Activated CD8-positive, alpha-beta memory T cell treated with anti-CD3 and anti-CD28 coated beads for 48 hours (primary cell): ENCODE data around the gene ZIC1.
A peak's percentile ranks its signal among the peaks of the same experiment; 100 is the strongest.

ENCODE experiments used
- DNase-seq, 3 experiments: peaks; one replicate each; pipeline ENCODE4 v3.0.0-alpha.2; 2020; ENCODE audit warnings: low read depth in 2 of 3, low spot score in 2 of 3

Gene ZIC1

DNA sequence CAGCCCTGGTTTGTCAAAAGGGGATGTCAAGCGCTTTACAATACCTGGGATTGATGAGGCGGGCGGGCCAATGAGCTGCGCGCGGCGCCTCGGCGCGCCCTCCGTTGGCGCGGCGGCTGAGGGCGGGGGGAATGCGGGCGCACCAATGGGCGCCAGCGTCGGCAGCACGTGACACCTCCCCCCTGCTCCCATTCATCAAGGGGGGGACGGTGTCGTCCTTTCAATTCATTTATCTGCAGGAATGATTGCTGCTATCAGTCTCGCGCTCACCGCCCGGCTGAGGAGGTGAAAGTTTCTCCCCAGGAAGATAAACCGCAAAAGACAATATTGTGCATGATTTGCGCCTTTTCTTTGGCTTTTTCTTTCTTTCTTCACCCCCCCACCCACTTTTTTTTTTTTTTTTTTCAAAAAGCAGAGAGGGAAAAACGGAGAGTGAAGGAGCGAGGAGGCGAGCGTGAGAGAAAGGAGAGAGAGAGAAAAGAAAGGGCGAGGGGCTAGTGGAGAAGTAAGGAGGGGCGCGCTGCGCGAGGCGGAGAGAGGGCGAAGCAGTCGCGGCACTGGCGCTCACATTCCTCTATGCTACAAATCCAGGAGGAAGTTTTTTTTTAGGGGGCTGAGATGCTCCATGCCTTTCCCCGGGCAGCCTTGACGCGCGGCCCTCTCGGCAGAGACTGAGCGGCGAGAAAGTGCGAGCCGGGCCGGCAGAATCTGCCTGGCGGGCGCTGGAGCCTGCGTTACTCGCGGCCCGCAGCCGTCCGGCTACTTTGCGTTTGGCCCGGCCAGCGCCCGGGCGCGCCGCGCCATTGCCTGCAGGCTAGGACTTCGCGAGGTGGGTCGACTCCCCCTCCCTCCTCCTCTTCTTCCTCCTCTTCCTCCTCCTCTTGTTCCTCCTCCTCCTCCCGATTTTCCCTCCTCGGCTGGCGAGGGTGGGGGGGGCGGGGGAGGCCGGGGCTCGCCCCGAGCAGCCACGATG, at the start of gene ZIC1:
Gene ZIC1 (plus strand): TSS at position 223 of the 973 bp plus-strand sequence. CDS start 748 bp downstream, at position 971.
- no peak for DNase-seq

DNA sequence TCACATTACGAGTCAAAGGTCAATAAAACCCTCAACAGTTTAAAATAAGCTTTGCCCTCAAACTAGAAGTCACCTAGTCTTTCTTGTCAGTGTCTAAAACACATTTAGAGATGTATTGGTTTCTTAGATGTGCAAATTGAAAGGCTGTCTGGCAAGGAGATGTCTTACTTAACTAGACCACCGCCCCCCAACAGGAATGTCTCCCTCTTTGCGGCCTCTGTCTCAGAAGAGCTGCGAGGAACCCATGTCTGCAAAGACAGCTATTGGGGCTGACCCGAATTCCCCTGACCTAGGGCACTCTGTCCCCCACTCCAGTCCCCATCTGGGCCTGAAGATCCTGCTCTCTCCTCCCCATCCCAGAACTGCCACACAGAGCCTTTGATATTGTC, 49.1 kb upstream of the ZIC1 start:
- no peak for DNase-seq

DNA sequence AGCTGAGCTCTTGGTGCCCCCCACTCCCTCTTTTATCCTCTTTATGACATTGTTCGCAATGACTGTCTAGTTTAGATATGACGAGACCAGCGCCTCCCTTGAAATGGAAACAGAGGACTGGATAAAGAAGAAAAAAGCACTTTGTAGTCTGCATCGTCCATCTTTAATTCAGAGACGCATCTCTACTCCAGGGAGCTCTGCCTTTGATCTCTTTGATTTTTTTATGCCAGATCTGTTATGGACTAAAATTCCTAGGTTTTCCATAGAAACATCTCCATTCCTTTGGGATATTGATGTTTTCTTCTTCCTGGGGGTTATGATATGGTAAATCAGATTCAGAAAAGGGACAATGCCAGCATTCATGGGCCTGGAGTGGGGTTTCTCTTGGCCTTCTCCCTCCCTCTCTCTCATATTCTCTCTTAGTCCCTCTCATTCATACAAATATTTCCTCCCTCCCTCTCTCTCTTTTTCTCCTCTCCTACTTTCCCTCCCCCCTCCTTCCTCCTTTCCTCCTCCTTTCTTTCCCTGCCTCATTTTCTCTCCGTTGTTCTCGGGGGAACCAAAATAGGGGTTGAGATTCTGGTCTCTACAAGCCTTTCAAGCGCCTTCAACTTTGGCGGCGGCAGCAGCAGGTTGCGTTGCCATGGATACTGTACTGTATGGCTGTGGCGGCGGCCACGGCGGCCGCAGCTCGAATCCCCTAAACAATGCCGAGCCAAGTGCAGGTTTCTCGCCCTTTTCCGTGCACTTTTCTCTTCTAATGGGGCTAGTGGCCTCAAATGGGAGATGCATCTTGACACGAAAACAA, 48.3 kb upstream of the ZIC1 start:
- no peak for DNase-seq

DNA sequence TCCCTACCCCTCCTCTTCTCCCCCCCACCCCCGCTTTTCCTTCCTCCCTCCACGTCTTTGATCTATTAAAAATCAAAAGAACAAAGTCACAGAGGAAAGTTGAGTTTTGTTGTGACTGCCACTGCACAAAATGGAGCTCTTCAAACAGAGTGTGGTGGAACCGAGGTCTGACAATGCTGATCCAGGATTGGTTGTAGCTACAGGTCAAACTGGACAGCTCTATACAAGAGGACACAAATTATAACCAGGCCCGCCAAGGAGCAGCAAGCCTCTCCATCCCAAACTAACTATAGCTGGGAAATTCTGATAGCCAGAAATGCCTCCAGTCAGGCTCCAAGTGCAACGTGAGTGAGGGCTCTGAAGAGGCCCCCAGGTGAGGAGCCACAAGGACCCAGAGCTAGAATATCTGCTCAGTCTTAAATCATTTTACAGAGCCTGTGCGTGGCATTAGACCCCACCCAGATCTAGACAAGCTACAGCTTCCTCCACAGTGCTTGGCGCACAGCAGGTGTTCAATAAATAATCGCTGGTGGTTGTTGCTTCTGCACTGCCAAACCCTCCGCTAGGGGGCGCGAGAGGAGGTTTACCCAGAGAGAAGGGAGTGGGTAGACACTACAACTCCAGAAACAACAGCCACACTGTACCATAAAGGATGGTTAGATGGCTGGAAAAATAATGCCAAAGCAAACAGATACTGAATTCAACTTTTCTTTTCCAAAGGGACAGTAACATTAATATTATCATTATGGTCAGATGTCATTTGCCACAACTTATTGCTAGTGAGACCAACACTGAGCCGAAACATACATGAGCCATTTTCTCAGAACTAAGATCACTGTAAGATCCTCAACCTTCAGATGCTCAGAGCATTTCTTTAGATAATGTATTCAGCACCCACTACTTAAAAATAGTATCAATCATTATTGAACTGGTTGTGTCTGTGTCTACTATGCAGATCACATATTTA, 47.4 kb upstream of the ZIC1 start:
- DNase-seq = peak in 2 of 3 experiments; percentile 14 to 33

DNA sequence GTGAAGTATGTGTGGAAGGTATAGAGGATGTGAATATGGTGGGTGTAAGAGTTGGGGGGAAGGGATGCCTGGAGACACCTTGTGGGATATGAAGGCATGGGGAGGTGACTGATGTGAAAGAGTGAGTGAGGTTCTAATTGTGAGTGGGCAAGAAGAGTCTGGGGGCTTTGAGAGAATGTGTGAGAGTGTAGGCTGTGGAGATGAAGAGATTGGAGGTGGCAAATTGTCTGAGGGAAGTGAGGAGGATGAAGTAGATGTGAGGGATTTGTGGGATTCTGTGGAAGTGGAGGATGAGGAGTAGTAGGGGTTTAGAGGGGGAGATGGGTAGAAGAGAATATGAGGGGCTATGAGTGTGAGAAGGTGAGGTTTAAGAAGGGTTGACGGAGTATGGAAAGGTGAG, 44.4 kb upstream of the ZIC1 start:
- no peak for DNase-seq

DNA sequence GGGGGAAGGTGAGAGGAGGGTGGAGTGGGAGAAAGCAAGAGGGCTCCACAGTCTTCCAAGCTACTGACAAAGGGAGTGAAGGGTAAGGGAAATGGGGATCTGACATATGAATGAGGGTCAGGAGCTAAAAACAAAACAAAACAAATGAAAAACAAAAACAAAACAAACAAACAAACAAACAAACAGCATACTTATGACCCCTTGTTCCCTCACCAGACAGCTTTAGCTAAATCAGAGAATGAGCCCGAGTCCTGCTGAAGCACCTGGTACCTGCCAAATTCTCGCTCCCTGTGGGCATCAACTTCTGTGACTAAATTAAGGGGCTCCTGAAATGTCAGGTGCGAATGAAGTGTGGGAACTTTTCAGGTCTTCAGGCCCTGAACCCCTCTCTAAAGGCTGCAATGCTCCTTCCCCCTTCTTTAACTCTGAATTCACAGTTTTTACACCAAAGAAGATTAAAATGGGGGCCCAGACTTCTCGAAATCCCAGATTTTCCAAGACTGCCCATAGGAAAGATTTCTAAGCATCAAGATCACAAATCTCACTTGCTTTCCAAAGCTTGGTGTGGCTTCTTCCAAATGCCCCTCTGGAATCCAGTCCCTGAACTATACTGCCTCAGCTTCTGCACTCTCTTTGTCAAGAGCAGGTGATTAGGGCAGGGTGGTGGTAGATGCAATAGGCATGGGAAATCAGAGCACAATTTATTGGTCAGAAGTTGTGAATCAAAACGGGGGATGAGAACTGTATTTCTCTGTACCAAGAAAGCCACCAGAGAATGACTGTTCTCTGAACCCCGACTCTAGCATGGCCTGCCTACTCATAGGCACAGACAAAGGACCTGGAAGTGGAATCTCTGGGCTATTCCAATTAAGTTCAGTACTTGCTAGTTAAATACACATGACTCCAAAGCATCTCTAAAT, 43.7 kb upstream of the ZIC1 start:
- DNase-seq = no peak

DNA sequence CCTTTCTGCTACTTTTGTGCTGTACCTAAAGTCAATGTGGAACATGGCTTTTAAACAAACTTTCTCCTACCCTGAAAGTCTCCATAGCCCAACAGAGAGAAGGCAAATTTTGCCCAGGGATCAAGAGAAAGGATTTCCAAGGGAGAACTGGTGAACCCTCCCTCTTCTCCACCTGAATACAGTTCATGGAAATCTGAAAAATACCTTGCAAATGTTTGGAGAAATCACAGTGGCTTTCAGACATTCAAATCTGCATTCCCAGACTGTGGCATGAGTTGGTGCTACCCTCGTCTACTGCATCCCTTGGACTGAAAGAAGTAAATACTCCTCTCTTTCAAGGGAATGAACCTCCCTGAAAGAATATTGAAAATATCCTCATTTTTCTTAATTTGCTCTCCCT, 41.5 kb upstream of the ZIC1 start:
- DNase-seq = no peak

DNA sequence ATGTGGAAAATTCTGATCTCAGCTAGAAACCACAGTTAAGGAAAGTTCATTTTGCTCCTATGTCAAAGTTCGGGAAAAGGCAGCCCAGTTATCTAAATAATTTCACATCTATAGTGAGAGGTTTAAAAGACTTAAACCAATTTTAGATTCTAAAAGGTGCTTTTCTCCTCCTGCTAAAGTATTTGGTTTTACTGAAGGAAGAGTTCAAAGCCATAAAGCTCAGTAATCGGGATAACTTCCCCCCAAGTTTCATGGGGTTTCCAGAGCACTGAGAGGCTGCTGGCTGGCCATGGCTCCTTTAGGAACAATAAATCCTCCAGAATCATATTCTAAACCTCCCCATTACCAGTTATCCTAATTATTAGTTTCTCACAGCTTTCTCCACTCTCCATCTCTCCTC, 41.0 kb upstream of the ZIC1 start:
- DNase-seq = no peak

DNA sequence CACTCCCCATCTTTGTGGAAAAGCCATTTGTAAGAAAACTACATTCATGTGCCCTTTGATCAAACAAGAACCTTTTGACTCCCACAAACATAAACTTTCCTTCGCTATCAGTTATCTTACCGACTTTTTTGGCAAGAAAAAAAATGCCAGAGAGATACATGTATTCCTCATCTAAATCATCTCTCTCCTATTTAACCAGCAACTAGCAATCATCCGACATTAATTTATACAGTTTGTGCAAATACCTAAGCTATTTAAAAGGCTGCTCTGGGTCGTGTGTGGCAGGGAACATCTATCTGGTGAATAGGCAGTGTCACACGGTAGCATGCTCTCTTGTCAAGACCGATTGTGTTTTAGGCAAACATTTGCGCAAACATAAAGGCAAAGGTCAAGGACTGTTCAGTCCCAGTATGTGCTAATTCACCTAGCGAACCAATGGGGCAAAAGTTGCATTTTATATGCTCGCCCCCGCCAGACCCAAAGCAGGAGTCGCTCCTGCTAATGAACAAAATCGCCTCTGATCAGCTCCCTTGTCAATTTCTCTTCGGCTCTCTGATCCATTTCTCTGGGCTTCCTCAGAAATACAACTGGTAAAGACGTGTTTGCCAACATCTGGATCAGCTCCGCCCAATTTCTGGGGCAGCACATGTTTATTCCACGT, 40.5 kb upstream of the ZIC1 start:
- DNase-seq = no peak

DNA sequence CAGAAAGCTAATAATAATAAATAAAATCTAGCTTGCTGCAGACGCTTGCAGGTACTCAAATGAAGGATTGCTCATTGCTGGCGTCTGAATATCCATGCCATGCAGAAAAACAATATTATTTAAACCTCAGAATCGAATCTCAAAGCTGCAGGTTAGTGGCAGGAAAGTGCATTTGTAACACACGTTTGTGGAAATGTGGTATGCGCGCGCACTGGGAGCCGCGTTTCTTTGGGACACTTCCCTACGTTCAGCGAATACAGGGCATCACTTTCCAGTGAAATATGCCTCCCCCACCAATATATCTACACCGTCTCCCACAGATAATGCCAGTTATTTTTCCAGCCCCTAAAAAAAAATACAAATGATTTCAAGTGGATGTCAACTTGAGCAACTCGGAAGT, 39.9 kb upstream of the ZIC1 start:
- no peak for DNase-seq

DNA sequence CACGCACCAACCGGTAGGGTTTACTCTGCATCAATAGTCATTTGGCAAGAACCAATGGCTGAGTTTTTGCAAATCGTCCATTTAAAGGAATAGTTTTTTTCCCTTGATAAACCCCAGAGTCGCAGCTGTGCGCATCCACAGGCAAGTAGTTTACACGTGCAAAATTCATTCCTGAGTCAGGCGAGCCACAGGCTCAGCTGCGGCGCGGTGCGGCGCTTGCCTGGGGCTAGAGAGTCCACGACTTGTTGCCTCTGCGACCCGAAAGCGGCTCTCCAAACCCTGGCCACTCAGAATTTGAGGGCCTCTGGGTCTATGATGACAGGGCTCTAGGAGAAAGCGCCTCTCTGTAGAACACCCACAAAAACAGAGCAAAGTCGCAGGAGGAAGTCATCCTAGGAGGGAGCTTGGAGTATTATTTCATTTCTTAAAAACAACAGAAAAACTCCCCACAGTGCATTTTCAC, 39.5 kb upstream of the ZIC1 start:
- DNase-seq = no peak

DNA sequence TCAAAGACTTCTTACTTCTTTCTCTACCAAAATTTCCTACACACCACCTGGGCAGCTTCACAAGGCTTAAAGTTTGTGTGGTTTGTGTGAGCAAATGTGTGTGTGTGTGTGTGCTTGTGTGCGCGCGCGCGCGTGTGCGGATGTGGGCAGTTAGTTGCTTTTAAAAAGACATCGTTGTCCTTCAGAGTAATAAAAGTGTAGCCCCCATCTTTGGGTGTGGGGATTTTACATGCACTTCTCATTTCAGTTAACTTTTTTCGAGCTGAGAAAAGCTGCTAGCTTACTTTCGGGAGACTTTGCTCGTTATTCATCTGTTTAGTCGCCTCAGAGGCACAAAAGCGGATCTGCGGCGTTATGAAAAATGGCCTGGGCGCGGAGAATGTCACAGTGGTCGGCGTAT, 38.8 kb upstream of the ZIC1 start:
- no peak for DNase-seq

DNA sequence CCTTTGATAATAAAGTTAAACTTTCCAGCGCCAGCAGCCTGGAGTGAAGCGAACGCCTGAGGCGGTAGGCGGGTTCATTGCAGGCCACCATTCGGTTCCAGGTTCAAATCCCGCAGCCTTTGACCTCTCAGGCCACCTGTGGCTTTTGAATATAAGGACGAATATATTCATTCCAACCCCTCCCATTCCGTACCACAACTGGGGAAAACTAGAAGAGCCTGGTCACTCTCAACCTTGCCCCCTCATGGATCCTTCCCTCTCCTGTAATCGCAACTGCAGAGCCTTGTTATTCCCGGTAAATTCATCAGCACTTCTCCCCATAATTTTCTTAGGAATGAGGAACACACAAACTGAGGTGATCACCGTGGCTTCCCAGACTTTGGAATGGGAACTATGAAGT, 38.0 kb upstream of the ZIC1 start:
- no peak for DNase-seq

DNA sequence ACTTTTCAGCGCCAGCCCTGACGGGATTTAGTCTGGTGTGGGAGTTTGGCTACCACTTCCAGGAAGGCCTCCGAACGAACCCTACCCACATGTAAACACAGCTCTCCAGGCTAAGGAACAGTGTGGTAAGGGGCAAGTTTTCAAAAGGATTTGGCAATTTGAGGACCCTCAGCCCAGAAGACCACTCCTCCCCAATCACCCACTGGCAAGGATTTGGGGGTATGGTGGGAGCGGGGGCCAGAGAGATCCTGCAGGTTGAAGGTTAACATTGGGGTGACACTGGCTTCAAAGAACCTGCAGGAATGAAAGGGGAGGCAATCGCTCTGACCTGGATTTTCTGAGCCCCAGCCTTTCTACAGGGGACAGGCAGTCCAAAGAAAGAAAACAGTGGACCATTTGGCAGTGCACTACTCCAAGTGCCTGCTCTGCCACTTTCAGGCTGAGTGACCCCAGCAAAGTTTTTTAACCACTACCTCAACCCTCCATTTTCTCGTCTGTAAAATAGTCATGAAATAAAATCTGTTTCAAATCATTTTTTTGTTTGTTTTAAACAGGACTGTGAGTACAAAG, 37.3 kb upstream of the ZIC1 start:
- DNase-seq = no peak

DNA sequence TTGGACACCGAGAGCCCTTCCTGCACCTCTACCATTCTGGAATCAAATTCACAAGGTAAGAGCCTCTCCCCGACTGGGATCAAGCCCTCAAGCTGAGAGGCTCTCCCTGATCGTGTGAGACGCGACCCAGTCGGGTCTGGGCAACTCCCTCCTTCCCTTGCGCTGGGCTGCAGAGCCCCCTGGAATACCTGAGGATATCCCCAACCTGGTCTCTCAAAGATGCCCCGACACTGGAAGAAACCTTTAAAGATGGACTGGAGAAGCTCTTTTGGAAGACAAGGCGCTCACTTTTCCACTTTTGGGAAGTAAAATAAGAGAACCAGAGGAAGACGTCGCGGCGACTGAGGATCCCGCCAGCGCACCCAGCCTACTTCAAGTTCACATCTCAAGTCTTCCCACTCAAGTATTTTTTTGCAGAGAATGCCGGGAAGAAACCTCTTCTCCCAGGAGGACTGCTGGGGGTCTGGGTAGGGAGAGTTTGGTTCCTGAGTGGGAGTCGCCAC, 36.6 kb upstream of the ZIC1 start:
- no peak for DNase-seq

DNA sequence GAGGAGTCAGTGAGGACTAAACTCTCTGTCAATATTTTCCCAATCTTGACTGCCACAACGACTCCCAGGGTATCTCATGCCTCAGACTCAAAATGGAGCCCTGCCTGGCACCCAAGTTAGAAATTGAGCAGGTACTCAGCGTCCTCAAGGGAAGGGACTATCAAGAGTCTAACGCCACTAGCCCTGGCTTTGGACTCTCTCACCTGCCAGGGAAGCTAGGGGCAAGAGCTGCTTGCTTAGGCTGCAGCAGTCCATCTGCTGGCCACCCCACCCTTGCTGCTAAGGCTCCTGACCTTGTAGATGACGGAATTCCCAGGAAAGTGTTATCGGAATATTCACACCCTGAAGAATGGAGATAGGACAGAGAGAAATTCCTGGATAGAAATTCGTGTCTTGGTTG, 35.9 kb upstream of the ZIC1 start:
- DNase-seq = no peak

DNA sequence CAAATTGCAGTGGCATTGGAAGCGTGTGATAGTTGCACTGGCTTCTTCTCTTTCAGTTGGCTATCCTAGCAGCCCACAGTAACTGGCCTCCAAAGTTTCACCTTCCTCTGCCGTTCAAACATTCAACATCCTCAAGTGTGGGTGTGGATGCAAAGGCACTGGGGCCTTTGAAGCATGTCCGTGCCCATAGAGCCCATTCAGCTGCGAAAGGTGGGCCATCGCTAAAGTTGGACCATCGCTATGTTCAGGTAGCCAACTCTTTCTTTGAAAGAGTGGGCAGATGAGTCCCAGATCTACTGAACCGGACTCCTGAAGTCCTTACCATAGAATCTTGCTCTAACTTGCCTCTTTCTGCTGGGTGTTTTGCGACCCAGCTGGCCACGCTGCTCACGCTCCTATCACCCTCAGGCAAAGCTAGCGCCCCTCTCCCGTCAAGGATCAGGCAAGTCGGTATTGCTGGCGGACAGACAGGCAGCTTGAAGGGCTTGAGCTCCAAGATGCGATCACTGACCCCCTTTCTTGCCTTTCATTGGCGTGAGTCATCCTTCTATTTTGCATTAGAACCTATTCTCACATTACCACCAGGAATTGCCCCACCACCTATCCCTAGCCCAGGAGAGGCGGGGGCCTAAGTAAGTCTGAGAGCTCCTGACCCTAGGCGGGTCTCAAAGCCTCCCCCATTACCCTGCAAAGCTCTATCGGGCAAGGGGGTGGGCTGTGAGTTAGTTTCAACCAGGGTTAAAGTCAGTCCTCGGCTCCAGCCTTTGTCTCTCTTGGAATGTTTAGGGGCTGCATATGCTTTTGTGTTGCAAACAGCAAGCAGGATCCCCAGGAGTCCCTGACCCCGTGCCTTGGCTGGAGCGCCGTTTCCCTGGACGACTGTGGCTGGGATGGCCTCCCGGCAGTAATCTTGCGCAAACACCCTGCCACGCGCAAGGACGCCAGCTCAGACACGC, 31.5 kb upstream of the ZIC1 start:
- DNase-seq = no peak

DNA sequence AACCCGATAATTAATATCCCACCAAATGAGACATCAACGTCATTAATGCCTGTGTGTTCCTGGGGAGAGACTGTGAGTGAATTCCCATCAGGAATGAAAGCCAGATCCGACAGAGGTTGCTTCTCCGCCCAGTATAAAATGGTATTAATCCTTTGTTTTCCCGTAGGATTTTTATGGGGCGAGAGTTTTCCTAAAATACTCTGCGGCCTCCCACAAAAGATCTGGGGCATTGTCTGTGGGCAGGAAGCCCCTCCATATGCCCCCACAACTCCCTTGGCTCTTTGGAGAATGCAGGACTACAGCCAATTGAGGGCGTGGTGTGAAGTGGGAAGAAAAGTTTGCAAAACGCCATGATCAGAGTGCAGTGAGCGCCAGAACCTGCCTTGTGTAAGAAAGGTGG, 29.5 kb upstream of the ZIC1 start:
- DNase-seq = no peak
